GM12891 (cell line): ENCODE measurements around the gene LRATD1.

ENCODE experiments used
- PAX5 ChIP-seq: IDR thresholded peaks from 2 replicates; pipeline ENCODE4 v1.6.1; 2011; ENCODE audit warnings: low read length, moderate library complexity, mild to moderate bottlenecking; ENCODE audit not compliant: insufficient read depth, severe bottlenecking
- POLR2A ChIP-seq: IDR thresholded peaks from 2 replicates; pipeline ENCODE4 v1.6.1; 2011; ENCODE audit warnings: low read depth, low read length, control low read depth
- POLR2AphosphoS5 ChIP-seq: IDR thresholded peaks from 2 replicates; pipeline ENCODE4 v1.6.1; 2011; ENCODE audit warnings: low read depth, low read length, control low read depth
- POU2F2 ChIP-seq: IDR thresholded peaks from 2 replicates; pipeline ENCODE4 v1.6.1; 2011; ENCODE audit warnings: low read depth, mild to moderate bottlenecking, control low read depth, low read length, moderate library complexity
- SPI1 ChIP-seq: IDR thresholded peaks from 2 replicates; pipeline ENCODE4 v1.6.1; 2011; ENCODE audit warnings: low read depth, low read length, control low read depth
- TAF1 ChIP-seq: IDR thresholded peaks from 2 replicates; pipeline ENCODE4 v1.6.1; 2011; ENCODE audit warnings: low read depth, low read length, control low read depth

DNA sequence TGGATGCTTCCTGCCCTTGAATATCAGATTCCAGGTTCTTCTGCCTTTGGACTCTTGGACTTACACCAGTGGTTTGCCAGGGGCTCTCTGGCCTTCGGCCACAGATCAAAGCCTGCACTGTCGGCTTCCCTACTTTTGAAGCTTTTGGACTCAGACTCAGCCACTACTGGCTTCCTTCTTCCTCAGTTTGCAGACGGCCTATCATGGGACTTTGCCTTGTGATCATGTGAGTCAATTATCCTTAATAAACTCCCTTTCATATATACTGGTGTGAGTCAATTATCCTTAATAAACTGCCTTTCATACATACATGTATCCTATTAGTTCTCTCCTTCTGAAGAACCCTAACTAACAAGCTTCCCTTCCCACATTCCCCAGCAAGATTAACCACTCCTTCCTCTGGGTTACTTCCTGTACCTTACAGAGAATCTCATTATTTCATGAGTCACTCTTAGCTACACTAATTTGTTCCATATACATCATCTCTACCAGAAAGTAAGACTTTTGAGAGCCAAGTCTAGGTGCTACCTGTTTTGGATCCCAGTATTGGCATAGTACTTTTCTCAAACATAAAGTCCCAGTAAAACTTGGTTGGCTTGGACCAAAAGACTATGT is 31.3 kb upstream of the LRATD1 start:
- TF ChIP-seq TAF1: no peak
- no peak for TF ChIP-seq POLR2AphosphoS5
- TF ChIP-seq POLR2A: no peak
- TF ChIP-seq PAX5: no peak
- TF ChIP-seq SPI1: no peak
- no peak for TF ChIP-seq POU2F2
